HEK293 (cell line): ENCODE data around the gene RDX.
"Not testable (repeated sequence)": the region's sequence is repeated elsewhere in the genome, so short reads cannot be mapped to it uniquely, and the experiment has no call there.

Experiments used
- CTCF ChIA-PET: fragments of 350-600 bp; formaldehyde crosslinking; extraction: SDS; loops from one replicate; lab custom pipeline; 2021; ENCODE audit warnings: antibody characterized with exemption; lab: Yijun Ruan, JAX
- POLR2A ChIA-PET: fragments of 300-600 bp; formaldehyde crosslinking; extraction: SDS; loops from one replicate; lab custom pipeline; 2020; ENCODE audit warnings: antibody characterized with exemption, inconsistent platforms; lab: Yijun Ruan, JAX
- H3K27ac ChIP-seq: fragments of 200-500 bp; sonication (Bioruptor generic); 2 replicates; pipeline ENCODE4 v1.5.1; 2014; ENCODE audit warnings: low read depth, low read length, control low read depth, inconsistent platforms; ENCODE audit errors: extremely low read depth
- H3K36me3 ChIP-seq, 2 experiments: fragments of 200-500 bp in 1 of 2; sonication (Bioruptor generic) in 1 of 2; 1 replicate in 1 of 2; 2 replicates in 1 of 2; pipeline ENCODE4 v1.5.1; 2014 to 2017; ENCODE audit warnings: inconsistent platforms in 2 of 2, low read length in 2 of 2; ENCODE audit not compliant: control insufficient read depth in 2 of 2, insufficient read depth in 1 of 2
- H3K4me1 ChIP-seq: fragments of 200-500 bp; sonication (Bioruptor generic); 2 replicates; pipeline ENCODE4 v1.5.1; 2014; ENCODE audit warnings: mild to moderate bottlenecking, low read length, inconsistent platforms; ENCODE audit not compliant: control insufficient read depth, insufficient read depth
- H3K4me3 ChIP-seq: 2 replicates; pipeline ENCODE4 v1.5.1; 2011; ENCODE audit warnings: low read depth, mild to moderate bottlenecking, control low read depth, low read length, moderate library complexity
- H3K9me3 ChIP-seq: fragments of 200-500 bp; sonication (Bioruptor generic); 2 replicates; pipeline ENCODE4 v1.5.1; 2014; ENCODE audit warnings: low read depth, low read length, inconsistent platforms; ENCODE audit not compliant: control insufficient read depth, insufficient read depth
- BCL11B ChIP-seq: fragments of 450-650 bp; formaldehyde crosslinking; IDR thresholded peaks from 2 replicates; pipeline ENCODE4 v1.5.1; 2016; ENCODE audit warnings: low read depth, missing biosample characterization, missing genetic modification characterization
- HOXD13 ChIP-seq: sonication (generic); formaldehyde crosslinking; IDR thresholded peaks from 2 replicates; pipeline ENCODE4 v1.8.0; 2022; ENCODE audit warnings: missing genetic modification reagents, borderline replicate concordance
- OSR2 ChIP-seq: fragments of 450-650 bp; formaldehyde crosslinking; IDR thresholded peaks from 2 replicates; pipeline ENCODE4 v1.5.1; 2016; ENCODE audit warnings: missing biosample characterization, missing genetic modification characterization
- OVOL3 ChIP-seq: fragments of 450-650 bp; formaldehyde crosslinking; IDR thresholded peaks from 2 replicates; pipeline ENCODE4 v1.5.1; 2016; ENCODE audit warnings: missing biosample characterization, missing genetic modification characterization
- ZBTB7A ChIP-seq: fragments of 450-650 bp; formaldehyde crosslinking; IDR thresholded peaks from 2 replicates; pipeline ENCODE4 v1.5.1; 2016; ENCODE audit warnings: low read depth, missing biosample characterization, missing genetic modification characterization
- ZNF133 ChIP-seq: fragments of 450-650 bp; formaldehyde crosslinking; IDR thresholded peaks from 2 replicates; pipeline ENCODE4 v1.5.1; 2016; ENCODE audit warnings: missing biosample characterization, missing genetic modification characterization
- ZNF146 ChIP-seq: fragments of 450-650 bp; formaldehyde crosslinking; IDR thresholded peaks from 2 replicates; pipeline ENCODE4 v1.5.1; 2016; ENCODE audit warnings: missing biosample characterization, missing genetic modification characterization
- ZNF157 ChIP-seq: fragments of 450-650 bp; formaldehyde crosslinking; IDR thresholded peaks from 2 replicates; pipeline ENCODE4 v1.5.1; 2016; ENCODE audit warnings: missing biosample characterization, missing genetic modification characterization
- ZNF169 ChIP-seq: fragments of 450-650 bp; formaldehyde crosslinking; IDR thresholded peaks from 2 replicates; pipeline ENCODE4 v1.5.1; 2016; ENCODE audit warnings: missing biosample characterization, missing genetic modification characterization
- ZNF202 ChIP-seq: fragments of 450-650 bp; formaldehyde crosslinking; IDR thresholded peaks from 2 replicates; pipeline ENCODE4 v1.5.1; 2016; ENCODE audit warnings: missing biosample characterization, missing genetic modification characterization, borderline replicate concordance
- ZNF311 ChIP-seq: fragments of 450-650 bp; formaldehyde crosslinking; IDR thresholded peaks from 2 replicates; pipeline ENCODE4 v1.5.1; 2017; ENCODE audit warnings: missing biosample characterization, missing genetic modification characterization, borderline replicate concordance
- ZNF48 ChIP-seq: fragments of 450-650 bp; formaldehyde crosslinking; IDR thresholded peaks from 2 replicates; pipeline ENCODE4 v1.5.1; 2016; ENCODE audit warnings: missing biosample characterization, missing genetic modification characterization
- ZNF560 ChIP-seq: fragments of 450-650 bp; formaldehyde crosslinking; IDR thresholded peaks from 2 replicates; pipeline ENCODE4 v1.5.1; 2017; ENCODE audit warnings: missing biosample characterization, missing genetic modification characterization, borderline replicate concordance
- ZNF785 ChIP-seq: fragments of 450-650 bp; formaldehyde crosslinking; IDR thresholded peaks from 2 replicates; pipeline ENCODE4 v1.5.1; 2016; ENCODE audit warnings: missing biosample characterization, missing genetic modification characterization
- TF ChIP-seq, protein P1 (sequence below): fragments of 450-650 bp; formaldehyde crosslinking; IDR thresholded peaks from 2 replicates; pipeline ENCODE4 v1.5.1; 2016; ENCODE audit warnings: missing biosample characterization, missing genetic modification characterization
- TF ChIP-seq, protein P2 (sequence below): fragments of 450-650 bp; formaldehyde crosslinking; IDR thresholded peaks from 2 replicates; pipeline ENCODE4 v1.5.1; 2016; ENCODE audit warnings: missing biosample characterization, missing genetic modification characterization
- TF ChIP-seq, protein P3 (sequence below): fragments of 450-650 bp; formaldehyde crosslinking; IDR thresholded peaks from 2 replicates; pipeline ENCODE4 v1.5.1; 2016; ENCODE audit warnings: missing biosample characterization, missing genetic modification characterization

RDX gene

DNA sequence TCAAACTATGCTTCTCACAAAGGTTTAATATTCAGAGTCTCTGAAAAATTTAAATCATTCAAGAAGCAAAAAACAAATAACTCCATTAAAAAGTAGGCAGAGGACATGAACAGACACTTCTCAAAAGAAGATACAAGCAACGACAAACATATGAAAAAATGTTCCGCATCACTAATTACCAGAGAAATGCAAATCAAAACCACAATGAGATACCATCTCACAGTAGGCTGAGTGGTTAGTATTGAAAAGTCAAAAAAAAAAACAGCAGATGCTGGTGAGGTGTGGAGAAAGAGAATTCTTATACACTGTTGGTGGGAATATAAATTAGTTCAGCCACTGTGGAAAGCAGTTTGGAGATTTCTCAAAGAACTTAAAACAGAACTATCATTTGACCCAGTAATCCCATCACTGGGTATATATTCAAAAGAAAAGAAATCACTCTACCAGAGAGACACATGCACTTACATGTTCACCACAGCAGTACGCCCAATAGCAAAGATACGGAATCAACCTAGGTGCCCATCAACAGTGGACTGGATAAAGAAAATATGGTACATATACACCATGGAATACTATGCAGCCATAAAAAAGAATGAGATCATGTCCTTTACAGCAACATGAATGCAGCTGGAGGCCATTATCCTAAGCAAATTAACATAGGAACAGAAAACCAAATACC is 103.7 kb downstream of the RDX start:
- CTCF ChIA-PET, result interaction anchor here (0.6 to 1.6 kb wide), 2 partner anchors 19 to 1308 kb away, joined by 3 read pairs; no protein-coding TSS in a partner anchor
- H3K4me3 ChIP-seq, H3K9me3 ChIP-seq, H3K4me1 ChIP-seq, H3K27ac ChIP-seq, POLR2A ChIA-PET, H3K36me3 ChIP-seq: not testable (repeated sequence)
- TF ChIP-seq ZNF146 (tag by site-specific recombination), result peak; percentile 22; the same call in 1 of the 2 replicates
- TF ChIP-seq, protein P1, sequence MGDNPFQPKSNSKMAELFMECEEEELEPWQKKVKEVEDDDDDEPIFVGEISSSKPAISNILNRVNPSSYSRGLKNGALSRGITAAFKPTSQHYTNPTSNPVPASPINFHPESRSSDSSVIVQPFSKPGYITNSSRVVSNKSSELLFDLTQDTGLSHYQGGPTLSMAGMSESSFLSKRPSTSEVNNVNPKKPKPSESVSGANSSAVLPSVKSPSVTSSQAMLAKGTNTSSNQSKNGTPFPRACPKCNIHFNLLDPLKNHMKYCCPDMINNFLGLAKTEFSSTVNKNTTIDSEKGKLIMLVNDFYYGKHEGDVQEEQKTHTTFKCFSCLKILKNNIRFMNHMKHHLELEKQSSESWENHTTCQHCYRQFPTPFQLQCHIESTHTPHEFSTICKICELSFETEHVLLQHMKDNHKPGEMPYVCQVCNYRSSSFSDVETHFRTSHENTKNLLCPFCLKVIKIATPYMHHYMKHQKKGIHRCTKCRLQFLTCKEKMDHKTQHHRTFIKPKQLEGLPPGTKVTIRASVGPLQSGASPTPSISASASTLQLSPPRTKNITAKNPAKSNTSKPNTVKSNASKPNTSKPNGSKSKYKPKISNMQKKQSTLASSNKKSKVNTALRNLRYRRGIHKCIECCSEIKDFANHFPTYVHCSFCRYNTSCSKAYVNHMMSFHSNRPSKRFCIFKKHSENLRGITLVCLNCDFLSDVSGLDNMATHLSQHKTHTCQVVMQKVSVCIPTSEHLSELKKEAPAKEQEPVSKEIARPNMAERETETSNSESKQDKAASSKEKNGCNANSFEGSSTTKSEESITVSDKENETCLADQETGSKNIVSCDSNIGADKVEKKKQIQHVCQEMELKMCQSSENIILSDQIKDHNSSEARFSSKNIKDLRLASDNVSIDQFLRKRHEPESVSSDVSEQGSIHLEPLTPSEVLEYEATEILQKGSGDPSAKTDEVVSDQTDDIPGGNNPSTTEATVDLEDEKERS (tag by site-specific recombination), result 0 out of 2 replicates have a peak, but pooled peaks have one; percentile 29
- peak; percentile 9; the same call in 1 of the 2 replicates for TF ChIP-seq ZNF133 (tag by site-specific recombination)
- TF ChIP-seq ZNF157 (tag by site-specific recombination), result peak; percentile 88

DNA sequence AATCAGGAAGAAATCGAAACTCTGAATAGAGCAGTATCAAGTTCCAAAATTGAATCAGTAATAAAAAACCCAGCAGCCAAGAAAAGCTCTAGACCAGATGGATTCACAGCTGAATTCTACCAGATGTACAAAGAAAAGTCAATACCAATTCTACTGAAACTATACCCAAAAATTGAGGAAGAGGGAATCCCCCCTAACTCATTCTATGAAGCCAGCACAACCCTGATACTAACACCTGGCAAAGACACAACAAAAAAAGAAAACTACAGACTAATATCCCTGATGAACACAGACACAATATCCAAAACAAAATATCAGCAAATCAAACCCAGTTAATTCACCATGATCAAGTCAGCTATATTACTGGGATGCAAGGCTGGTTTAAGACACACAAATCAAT is 105.5 kb downstream of the RDX start:
- no peaks in the 10 kb centered on the region for H3K36me3 ChIP-seq
- ChIA-PET POLR2A (no interaction called here), CTCF (interaction anchor here (0.6 to 1.2 kb wide), 5 partner anchors 13 to 457 kb away, joined by 3 to 4 read pairs (median 3); no protein-coding TSS in a partner anchor)
- H3K9me3 ChIP-seq, result no peaks in the 10 kb centered on the region
- H3K27ac ChIP-seq, result no peak overlapping the region
- H3K4me3 ChIP-seq, result no peak overlapping the region
- no peaks in the 10 kb centered on the region for H3K4me1 ChIP-seq
- TF ChIP-seq BCL11B (tag by site-specific recombination), result no peak
- TF ChIP-seq ZNF157 (tag by site-specific recombination), result no peak
- TF ChIP-seq, all 188 proteins: peak for 0

DNA sequence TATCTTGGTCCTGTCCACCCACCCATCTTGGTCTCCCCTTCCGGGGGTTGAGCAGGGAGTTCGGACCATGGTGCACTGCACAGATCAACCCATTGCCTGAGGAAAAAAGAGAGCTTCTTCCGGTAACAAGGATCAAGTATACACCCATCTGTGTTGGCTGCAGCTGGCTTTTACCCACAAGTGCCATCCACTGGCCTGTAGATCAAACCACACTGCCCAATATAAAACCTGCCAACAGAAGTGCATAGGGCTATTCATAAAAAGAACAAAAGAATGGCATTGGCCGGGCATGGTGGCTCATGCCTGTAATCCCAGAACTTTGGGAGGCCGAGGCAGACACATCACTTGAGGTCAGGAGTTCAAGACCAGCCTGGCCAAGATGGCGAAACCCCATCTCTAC is 108.7 kb downstream of the RDX start:
- no peaks in the 10 kb centered on the region for H3K9me3 ChIP-seq
- H3K36me3 ChIP-seq, result no peaks in the 10 kb centered on the region
- CTCF ChIA-PET, result interaction anchor here (0.7 to 1.7 kb wide), 2 partner anchors 13 to 175 kb away, joined by 3 to 8 read pairs; no protein-coding TSS in a partner anchor
- H3K4me1 ChIP-seq, result no peaks in the 10 kb centered on the region
- POLR2A ChIA-PET, result no interaction called here
- no peak overlapping the region for H3K4me3 ChIP-seq
- H3K27ac ChIP-seq, result no peak overlapping the region
- no peak for TF ChIP-seq ZNF202 (tag by site-specific recombination)
- TF ChIP-seq ZBTB7A (tag by site-specific recombination), result no peak
- no peak for TF ChIP-seq ZNF785 (tag by site-specific recombination)
- TF ChIP-seq ZNF560, result no peak
- TF ChIP-seq ZNF157 (tag by site-specific recombination), result no peak
- no peak for TF ChIP-seq OSR2 (tag by site-specific recombination)
- TF ChIP-seq ZNF48, result no peak
- no peak for TF ChIP-seq ZNF311 (tag by site-specific recombination)
- no peak for TF ChIP-seq ZNF169 (tag by site-specific recombination)
- no peak for TF ChIP-seq OVOL3 (tag by site-specific recombination)

DNA sequence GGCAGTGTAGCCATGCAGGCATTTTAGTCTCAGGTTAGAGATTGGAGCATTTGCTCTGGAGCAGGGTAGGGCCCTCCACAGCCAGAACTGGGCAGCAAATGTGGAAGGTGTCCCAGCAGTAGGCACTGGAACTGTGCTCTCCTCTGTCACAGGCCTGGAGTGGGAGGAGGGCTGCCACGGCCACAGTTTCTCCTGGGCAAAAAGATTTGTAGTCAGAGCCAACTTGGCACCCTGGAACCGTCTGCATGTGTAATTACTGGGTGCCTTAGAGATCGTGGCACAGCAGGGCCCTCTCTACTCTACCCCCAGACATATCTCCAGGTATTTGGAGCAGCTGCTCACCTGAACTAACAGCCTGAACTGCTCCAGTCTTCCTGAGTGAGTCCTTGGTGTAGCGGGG is 109.5 kb downstream of the RDX start:
- no peaks in the 10 kb centered on the region for H3K4me1 ChIP-seq
- H3K9me3 ChIP-seq, result no peaks in the 10 kb centered on the region
- CTCF ChIA-PET, result interaction anchor here (1.0 kb wide), 1 partner anchor 13 kb away, joined by 6 read pairs; no protein-coding TSS in a partner anchor
- no peak overlapping the region for H3K4me3 ChIP-seq
- POLR2A ChIA-PET, result no interaction called here
- H3K36me3 ChIP-seq, result no peaks in the 10 kb centered on the region
- no peak overlapping the region for H3K27ac ChIP-seq
- TF ChIP-seq ZNF146 (tag by site-specific recombination) (no peak), HOXD13 (CRISPR knock-in tag) (no peak)
- TF ChIP-seq, protein P2, sequence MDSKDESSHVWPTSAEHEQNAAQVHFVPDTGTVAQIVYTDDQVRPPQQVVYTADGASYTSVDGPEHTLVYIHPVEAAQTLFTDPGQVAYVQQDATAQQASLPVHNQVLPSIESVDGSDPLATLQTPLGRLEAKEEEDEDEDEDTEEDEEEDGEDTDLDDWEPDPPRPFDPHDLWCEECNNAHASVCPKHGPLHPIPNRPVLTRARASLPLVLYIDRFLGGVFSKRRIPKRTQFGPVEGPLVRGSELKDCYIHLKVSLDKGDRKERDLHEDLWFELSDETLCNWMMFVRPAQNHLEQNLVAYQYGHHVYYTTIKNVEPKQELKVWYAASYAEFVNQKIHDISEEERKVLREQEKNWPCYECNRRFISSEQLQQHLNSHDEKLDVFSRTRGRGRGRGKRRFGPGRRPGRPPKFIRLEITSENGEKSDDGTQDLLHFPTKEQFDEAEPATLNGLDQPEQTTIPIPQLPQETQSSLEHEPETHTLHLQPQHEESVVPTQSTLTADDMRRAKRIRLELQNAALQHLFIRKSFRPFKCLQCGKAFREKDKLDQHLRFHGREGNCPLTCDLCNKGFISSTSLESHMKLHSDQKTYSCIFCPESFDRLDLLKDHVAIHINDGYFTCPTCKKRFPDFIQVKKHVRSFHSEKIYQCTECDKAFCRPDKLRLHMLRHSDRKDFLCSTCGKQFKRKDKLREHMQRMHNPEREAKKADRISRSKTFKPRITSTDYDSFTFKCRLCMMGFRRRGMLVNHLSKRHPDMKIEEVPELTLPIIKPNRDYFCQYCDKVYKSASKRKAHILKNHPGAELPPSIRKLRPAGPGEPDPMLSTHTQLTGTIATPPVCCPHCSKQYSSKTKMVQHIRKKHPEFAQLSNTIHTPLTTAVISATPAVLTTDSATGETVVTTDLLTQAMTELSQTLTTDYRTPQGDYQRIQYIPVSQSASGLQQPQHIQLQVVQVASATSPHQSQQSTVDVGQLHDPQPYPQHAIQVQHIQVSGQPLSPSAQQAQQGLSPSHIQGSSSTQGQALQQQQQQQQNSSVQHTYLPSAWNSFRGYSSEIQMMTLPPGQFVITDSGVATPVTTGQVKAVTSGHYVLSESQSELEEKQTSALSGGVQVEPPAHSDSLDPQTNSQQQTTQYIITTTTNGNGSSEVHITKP (tag by site-specific recombination), result no peak
- TF ChIP-seq, protein P3, sequence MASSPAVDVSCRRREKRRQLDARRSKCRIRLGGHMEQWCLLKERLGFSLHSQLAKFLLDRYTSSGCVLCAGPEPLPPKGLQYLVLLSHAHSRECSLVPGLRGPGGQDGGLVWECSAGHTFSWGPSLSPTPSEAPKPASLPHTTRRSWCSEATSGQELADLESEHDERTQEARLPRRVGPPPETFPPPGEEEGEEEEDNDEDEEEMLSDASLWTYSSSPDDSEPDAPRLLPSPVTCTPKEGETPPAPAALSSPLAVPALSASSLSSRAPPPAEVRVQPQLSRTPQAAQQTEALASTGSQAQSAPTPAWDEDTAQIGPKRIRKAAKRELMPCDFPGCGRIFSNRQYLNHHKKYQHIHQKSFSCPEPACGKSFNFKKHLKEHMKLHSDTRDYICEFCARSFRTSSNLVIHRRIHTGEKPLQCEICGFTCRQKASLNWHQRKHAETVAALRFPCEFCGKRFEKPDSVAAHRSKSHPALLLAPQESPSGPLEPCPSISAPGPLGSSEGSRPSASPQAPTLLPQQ (tag by site-specific recombination), result no peak
